ENCODE results near the gene SH3BGRL2. TPM values are rescaled to one million over a fixed set of nuclear protein-coding genes. Genes with fewer than 3 reads are reported as not detected.

SH3BGRL2 gene
- total RNA-seq, 2 donors from 2014 or later: 26.4 to 29.1 TPM

- peak; percentile 40 for ATAC-seq
- H3K36me3 ChIP-seq (replicated peaks in 1 of 2; ENCODE audit: insufficient read depth in 1 of 2, low read depth in 2 of 2): no peaks in the 10 kb centered on the region
- H3K27me3 ChIP-seq: no peaks in the 10 kb centered on the region
- H3K4me1 ChIP-seq: peaks cover 41% of the 10 kb centered on the region
- no peak for TF ChIP-seq POLR2A (IDR thresholded peaks at IDR 0.05)
- TF ChIP-seq, protein P1, sequence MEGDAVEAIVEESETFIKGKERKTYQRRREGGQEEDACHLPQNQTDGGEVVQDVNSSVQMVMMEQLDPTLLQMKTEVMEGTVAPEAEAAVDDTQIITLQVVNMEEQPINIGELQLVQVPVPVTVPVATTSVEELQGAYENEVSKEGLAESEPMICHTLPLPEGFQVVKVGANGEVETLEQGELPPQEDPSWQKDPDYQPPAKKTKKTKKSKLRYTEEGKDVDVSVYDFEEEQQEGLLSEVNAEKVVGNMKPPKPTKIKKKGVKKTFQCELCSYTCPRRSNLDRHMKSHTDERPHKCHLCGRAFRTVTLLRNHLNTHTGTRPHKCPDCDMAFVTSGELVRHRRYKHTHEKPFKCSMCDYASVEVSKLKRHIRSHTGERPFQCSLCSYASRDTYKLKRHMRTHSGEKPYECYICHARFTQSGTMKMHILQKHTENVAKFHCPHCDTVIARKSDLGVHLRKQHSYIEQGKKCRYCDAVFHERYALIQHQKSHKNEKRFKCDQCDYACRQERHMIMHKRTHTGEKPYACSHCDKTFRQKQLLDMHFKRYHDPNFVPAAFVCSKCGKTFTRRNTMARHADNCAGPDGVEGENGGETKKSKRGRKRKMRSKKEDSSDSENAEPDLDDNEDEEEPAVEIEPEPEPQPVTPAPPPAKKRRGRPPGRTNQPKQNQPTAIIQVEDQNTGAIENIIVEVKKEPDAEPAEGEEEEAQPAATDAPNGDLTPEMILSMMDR (IDR thresholded peaks at IDR 0.05): no peak
- no peak overlapping the region for H3K4me3 ChIP-seq
- WGBS, 2 donors: 26 to 30% methylated on average over 4 of the region's 4 CpGs
- intact Hi-C loops (cut with DNase I): no loop called here
- DNase-seq: no peak
- H3K27ac ChIP-seq: peak overlapping the region in 3 of 4 donors; percentile 62 to 70 (median 64)
- no peaks in the 10 kb centered on the region for H3K9me3 ChIP-seq
These were observed 34.8 kb downstream of the SH3BGRL2 start for GRCh38 chr6:79665725-79666551.

DNA sequence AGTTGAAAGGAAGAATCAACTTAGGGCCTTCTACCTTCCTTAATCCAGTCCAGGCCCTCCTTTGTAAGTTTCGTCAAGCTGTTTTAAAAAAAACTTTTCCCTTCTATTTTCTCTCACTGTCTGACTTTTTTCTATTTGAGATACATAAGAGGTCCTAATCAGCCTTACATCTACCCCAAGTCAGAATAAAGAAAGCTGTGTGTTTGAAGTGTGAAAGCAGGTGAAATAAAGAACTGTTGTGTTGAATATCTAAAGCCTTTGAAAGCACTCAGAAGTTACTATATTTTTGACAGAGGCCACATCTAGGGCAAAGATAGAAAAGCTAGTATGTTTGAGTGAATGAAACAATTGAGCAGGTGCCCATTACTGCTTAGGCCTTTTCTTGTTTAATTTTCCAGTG, 35.5 kb downstream of the SH3BGRL2 start:
- ATAC-seq: no peak
- intact Hi-C loops (cut with DNase I): no loop called here
- no peak overlapping the region for H3K4me3 ChIP-seq
- H3K27ac ChIP-seq: peak overlapping the region in 3 of 4 donors; percentile 62 to 70 (median 64)
- 43 to 50% methylated on average over 1 of the region's 1 CpG for WGBS, 2 donors
- no peaks in the 10 kb centered on the region for H3K27me3 ChIP-seq
- H3K36me3 ChIP-seq (replicated peaks in 1 of 2; ENCODE audit: insufficient read depth in 1 of 2, low read depth in 2 of 2): no peaks in the 10 kb centered on the region
- no peaks in the 10 kb centered on the region for H3K9me3 ChIP-seq
- H3K4me1 ChIP-seq: peaks cover 48% of the 10 kb centered on the region
- TF ChIP-seq, protein P1 (IDR thresholded peaks at IDR 0.05): no peak
- no peak for TF ChIP-seq POLR2A (IDR thresholded peaks at IDR 0.05)
- no peak for DNase-seq

DNA sequence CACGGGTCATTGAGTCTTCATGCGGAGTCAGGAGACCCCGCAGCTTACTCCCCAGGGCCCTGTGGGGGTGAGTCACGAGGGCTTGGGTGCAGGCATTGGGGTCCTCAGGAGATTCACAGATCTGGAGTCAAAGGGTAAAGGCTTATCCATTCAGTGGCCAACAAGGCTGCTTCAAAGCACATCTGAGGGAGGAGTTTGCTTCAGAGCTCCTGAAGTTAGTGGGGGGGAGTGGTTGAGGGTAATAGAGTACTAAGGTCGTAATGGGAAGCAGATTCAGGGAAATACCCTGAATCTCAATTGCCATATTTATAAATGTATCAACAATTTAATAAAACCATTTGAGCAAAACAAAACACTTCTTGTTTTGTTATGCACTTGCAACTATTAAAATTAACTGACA, 37.3 kb downstream of the SH3BGRL2 start:
- Histone ChIP-seq H3K9me3 (no peaks in the 10 kb centered on the region), H3K36me3 (replicated peaks in 1 of 2; ENCODE audit: insufficient read depth in 1 of 2, low read depth in 2 of 2) (no peaks in the 10 kb centered on the region), H3K4me3 (no peak overlapping the region), H3K27me3 (no peaks in the 10 kb centered on the region), H3K27ac (no peak overlapping the region), H3K4me1 (peaks cover 55% of the 10 kb centered on the region)
- intact Hi-C loops (cut with DNase I): no loop called here
- ATAC-seq: no peak
- DNase-seq: no peak
- TF ChIP-seq POLR2A (IDR thresholded peaks at IDR 0.05): no peak
- 86 to 87% methylated on average over 5 of the region's 5 CpGs for whole genome bisulfite sequencing, 2 donors

GRCh38 chr6:79669766-79670165, 38.6 kb downstream of the SH3BGRL2 start:
- no peak for ATAC-seq
- TF ChIP-seq POLR2A (IDR thresholded peaks at IDR 0.05): no peak
- TF ChIP-seq, protein P1 (IDR thresholded peaks at IDR 0.05): no peak
- DNase-seq: no peak
- Histone ChIP-seq H3K9me3 (no peaks in the 10 kb centered on the region), H3K4me1 (peaks cover 45% of the 10 kb centered on the region), H3K36me3 (replicated peaks in 1 of 2; ENCODE audit: insufficient read depth in 1 of 2, low read depth in 2 of 2) (no peaks in the 10 kb centered on the region), H3K4me3 (no peak overlapping the region), H3K27me3 (no peaks in the 10 kb centered on the region), H3K27ac (no peak overlapping the region)
- intact Hi-C loops (cut with DNase I): no loop called here
- WGBS, 2 donors: 88 to 91% methylated on average over 1 of the region's 1 CpG

DNA sequence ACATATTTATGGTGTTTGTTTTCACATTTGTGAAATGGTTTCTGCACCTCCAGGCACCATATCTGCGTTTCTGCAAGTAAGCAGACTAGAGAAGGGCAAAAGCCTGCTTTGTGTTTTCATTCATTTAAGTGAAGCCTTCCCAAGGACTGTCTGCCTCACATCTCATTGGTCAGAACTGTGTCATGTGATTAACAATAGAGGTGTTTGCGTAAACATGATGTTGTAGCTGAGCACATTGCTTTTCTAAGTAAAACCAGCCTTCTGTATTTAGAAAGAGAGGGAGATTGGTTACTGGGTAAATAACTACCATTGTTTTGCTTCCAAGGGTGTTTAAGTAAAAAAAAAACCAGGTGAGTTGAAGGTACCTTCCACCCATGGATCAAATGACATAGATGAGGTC, 39.7 kb downstream of the SH3BGRL2 start:
- Histone ChIP-seq H3K4me3 (no peak overlapping the region), H3K27me3 (no peaks in the 10 kb centered on the region), H3K36me3 (replicated peaks in 1 of 2; ENCODE audit: insufficient read depth in 1 of 2, low read depth in 2 of 2) (no peaks in the 10 kb centered on the region), H3K9me3 (no peaks in the 10 kb centered on the region), H3K27ac (peak overlapping the region; percentile 33 to 73 (median 56)), H3K4me1 (peaks cover 44% of the 10 kb centered on the region)
- ATAC-seq (no peak), DNase-seq (no peak)
- intact Hi-C loops (cut with DNase I): no loop called here
- 86 to 89% methylated on average over 2 of the region's 2 CpGs for WGBS, 2 donors
- TF ChIP-seq, protein P1 (IDR thresholded peaks at IDR 0.05): no peak
- TF ChIP-seq POLR2A (IDR thresholded peaks at IDR 0.05): no peak
